GM10266 (cell line): ENCODE data around the gene NHEJ1.
A peak's percentile ranks its signal among the peaks of the same experiment; 100 is the strongest.

Source experiments
- DNase-seq: peaks from one replicate; pipeline ENCODE4 v3.0.0; 2012; ENCODE audit errors: extremely low spot score
- CTCF ChIP-seq: IDR thresholded peaks from 2 replicates; pipeline ENCODE4 v1.5.1; 2012; ENCODE audit warnings: mild to moderate bottlenecking, low read depth; ENCODE audit not compliant: control insufficient read depth, insufficient read depth; ENCODE audit errors: missing control alignments

The NHEJ1 gene

GRCh38 chr2:219175486-219175885, 14.9 kb upstream of the NHEJ1 start:
- no peak for TF ChIP-seq CTCF
- no peak for DNase-seq

GRCh38 chr2:219174801-219175200, 14.2 kb upstream of the NHEJ1 start:
- no peak for TF ChIP-seq CTCF
- DNase-seq, result no peak

- no peak for TF ChIP-seq CTCF
- no peak for DNase-seq
Observed at GRCh38 chr2:219174146-219174545, 13.5 kb upstream of the NHEJ1 start.

- no peak for TF ChIP-seq CTCF
- no peak for DNase-seq
Observed at GRCh38 chr2:219173176-219173575, 12.6 kb upstream of the NHEJ1 start.

GRCh38 chr2:219172231-219173154, 11.9 kb upstream of the NHEJ1 start:
- DNase-seq, result no peak
- no peak for TF ChIP-seq CTCF

GRCh38 chr2:219171231-219171651, 10.6 kb upstream of the NHEJ1 start:
- TF ChIP-seq CTCF, result peak; percentile 50
- peak; percentile 42 for DNase-seq
